DND-41 (cell line): Measurements from ENCODE around the gene RBM19.

Experiments used
- ATAC-seq: fragments of 200-7000 bp; cut with Tn5 transposase; 3 replicates; pipeline ENCODE4 v1.9.1; 2021; ENCODE audit warnings: low read depth; ENCODE audit not compliant: insufficient read depth
- DNase-seq: peaks from one replicate; pipeline ENCODE4 v3.0.0-alpha.2; 2020
- H2AFZ ChIP-seq: 2 replicates; pipeline ENCODE4 v1.6.0; 2012; ENCODE audit warnings: low read depth, low read length
- H3K27ac ChIP-seq: 2 replicates; pipeline ENCODE4 v1.5.1; 2012; ENCODE audit warnings: low read length, inconsistent platforms
- H3K27me3 ChIP-seq: fragments of 200-600 bp; sonication (generic); 2 replicates; pipeline ENCODE4 v1.6.0; 2012; ENCODE audit warnings: low read length, mild to moderate bottlenecking, inconsistent platforms; ENCODE audit not compliant: insufficient read depth, poor library complexity
- H3K36me3 ChIP-seq: 2 replicates; pipeline ENCODE4 v1.5.1; 2012; ENCODE audit warnings: low read length, inconsistent platforms; ENCODE audit not compliant: insufficient read depth
- H3K4me1 ChIP-seq: 2 replicates; pipeline ENCODE4 v1.5.1; 2012; ENCODE audit warnings: mild to moderate bottlenecking, low read length; ENCODE audit not compliant: insufficient read depth
- H3K4me2 ChIP-seq: 2 replicates; pipeline ENCODE4 v1.6.0; 2012; ENCODE audit warnings: mild to moderate bottlenecking, moderate library complexity, low read length, inconsistent platforms; ENCODE audit not compliant: insufficient read depth
- H3K4me3 ChIP-seq, 2 experiments: fragments of 200-600 bp in 1 of 2; shearing (Covaris generic) in 1 of 2; 2 replicates each; pipeline ENCODE4 v1.5.1; 2012 to 2016; ENCODE audit warnings: inconsistent platforms in 2 of 2, low read length in 2 of 2, mild to moderate bottlenecking in 2 of 2, low read depth in 1 of 2, moderate library complexity in 1 of 2
- H3K79me2 ChIP-seq: 2 replicates; pipeline ENCODE4 v1.6.0; 2012; ENCODE audit warnings: low read length, inconsistent platforms; ENCODE audit not compliant: insufficient read depth
- H3K9ac ChIP-seq: 2 replicates; pipeline ENCODE4 v1.6.0; 2012; ENCODE audit warnings: low read depth, mild to moderate bottlenecking, inconsistent platforms, low read length, moderate library complexity
- H3K9me3 ChIP-seq: 2 replicates; pipeline ENCODE4 v1.5.1; 2012; ENCODE audit warnings: low read length, moderate library complexity, mild to moderate bottlenecking, inconsistent platforms; ENCODE audit not compliant: insufficient read depth, severe bottlenecking
- H4K20me1 ChIP-seq: 2 replicates; pipeline ENCODE4 v1.6.0; 2012; ENCODE audit warnings: low read length; ENCODE audit not compliant: insufficient read depth
- CTCF ChIP-seq: IDR thresholded peaks from 2 replicates; pipeline ENCODE4 v1.5.1; 2012; ENCODE audit warnings: borderline replicate concordance, low read length, moderate library complexity, mild to moderate bottlenecking; ENCODE audit not compliant: poor library complexity, severe bottlenecking; ENCODE audit errors: extremely low read depth
- EZH2 ChIP-seq: IDR thresholded peaks from 3 replicates; pipeline ENCODE4 v1.6.1; 2012; ENCODE audit warnings: borderline replicate concordance, low read depth, mild to moderate bottlenecking, moderate library complexity, low read length, inconsistent platforms; ENCODE audit not compliant: severe bottlenecking

The RBM19 gene

GRCh38 chr12:113847856-113848255 lies 118.3 kb downstream of the RBM19 start:
- H3K4me1 ChIP-seq, result no peaks in the 10 kb centered on the region
- no peak overlapping the region for H3K9ac ChIP-seq
- no peak overlapping the region for H3K4me2 ChIP-seq
- H3K9me3 ChIP-seq, result no peaks in the 10 kb centered on the region
- no peak overlapping the region for H3K27ac ChIP-seq
- no peak overlapping the region for H3K4me3 ChIP-seq
- no peak for ATAC-seq
- DNase-seq, result no peak
- H3K36me3 ChIP-seq, result peaks cover 27% of the 10 kb centered on the region
- no peak overlapping the region for H2AFZ ChIP-seq
- no peak for TF ChIP-seq EZH2
- no peak for TF ChIP-seq CTCF
- H3K27me3 ChIP-seq, result no peaks in the 10 kb centered on the region
- no peaks in the 10 kb centered on the region for H4K20me1 ChIP-seq
- H3K79me2 ChIP-seq, result no peaks in the 10 kb centered on the region

- no peak for DNase-seq
These were observed 119.0 kb downstream of the RBM19 start for GRCh38 chr12:113846883-113847755.

GRCh38 chr12:113845900-113846674 lies 120.0 kb downstream of the RBM19 start:
- peaks cover 24% of the 10 kb centered on the region for H3K36me3 ChIP-seq
- H3K79me2 ChIP-seq, result no peaks in the 10 kb centered on the region

More at GRCh38 chr12:113846883-113847755, 119.0 kb downstream of the RBM19 start:
- Histone ChIP-seq H4K20me1 (no peaks in the 10 kb centered on the region), H2AFZ (no peak overlapping the region), H3K4me2 (no peak overlapping the region), H3K9me3 (no peaks in the 10 kb centered on the region), H3K27me3 (no peaks in the 10 kb centered on the region), H3K27ac (no peak overlapping the region), H3K4me1 (no peaks in the 10 kb centered on the region), H3K79me2 (no peaks in the 10 kb centered on the region), H3K36me3 (peaks cover 24% of the 10 kb centered on the region), H3K4me3 (no peak overlapping the region), H3K9ac (no peak overlapping the region)
- no peak for TF ChIP-seq EZH2
- no peak for TF ChIP-seq CTCF
- ATAC-seq, result no peak

More at GRCh38 chr12:113845900-113846674, 120.0 kb downstream of the RBM19 start:
- Histone ChIP-seq H3K9me3 (no peaks in the 10 kb centered on the region), H3K4me3 (no peak overlapping the region), H3K4me2 (no peak overlapping the region), H3K27ac (no peak overlapping the region), H4K20me1 (no peaks in the 10 kb centered on the region), H2AFZ (no peak overlapping the region), H3K9ac (no peak overlapping the region), H3K4me1 (no peaks in the 10 kb centered on the region), H3K27me3 (no peaks in the 10 kb centered on the region)
- TF ChIP-seq EZH2 (no peak), CTCF (no peak)
- DNase-seq (no peak), ATAC-seq (no peak)
